HG03095 (cell line): Measurements from ENCODE around the gene CFAP77.

Experiments
- ATAC-seq: cut with Tn5 transposase; IDR thresholded peaks from one replicate; pipeline ENCODE4 v1.9.1; 2021; ENCODE audit warnings: moderate library complexity; ENCODE audit not compliant: unreplicated experiment

The CFAP77 gene

GRCh38 chr9:132514011-132514744, 104.2 kb downstream of the CFAP77 start:
- no peak for ATAC-seq

- ATAC-seq: no peak
These were observed 104.8 kb downstream of the CFAP77 start for GRCh38 chr9:132514821-132515220.

DNA sequence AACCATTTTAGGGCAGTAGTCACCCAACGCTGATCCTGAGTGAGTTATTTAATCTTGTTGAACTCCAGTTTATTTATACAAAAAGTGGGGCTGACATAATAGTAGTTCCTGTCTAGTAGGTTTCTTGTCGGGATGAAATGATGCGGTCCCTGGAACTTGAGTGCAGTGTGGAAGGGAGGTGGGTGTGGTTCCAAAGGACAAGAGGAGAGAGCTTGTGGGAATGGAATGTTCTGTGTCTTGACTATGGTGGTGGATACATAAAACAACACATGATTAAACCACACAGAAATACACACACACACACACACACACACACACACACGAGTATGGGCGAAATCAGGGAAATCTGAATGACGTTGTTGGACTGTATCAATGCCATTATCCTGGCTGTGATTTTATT, 106.3 kb downstream of the CFAP77 start:
- ATAC-seq: no peak

DNA sequence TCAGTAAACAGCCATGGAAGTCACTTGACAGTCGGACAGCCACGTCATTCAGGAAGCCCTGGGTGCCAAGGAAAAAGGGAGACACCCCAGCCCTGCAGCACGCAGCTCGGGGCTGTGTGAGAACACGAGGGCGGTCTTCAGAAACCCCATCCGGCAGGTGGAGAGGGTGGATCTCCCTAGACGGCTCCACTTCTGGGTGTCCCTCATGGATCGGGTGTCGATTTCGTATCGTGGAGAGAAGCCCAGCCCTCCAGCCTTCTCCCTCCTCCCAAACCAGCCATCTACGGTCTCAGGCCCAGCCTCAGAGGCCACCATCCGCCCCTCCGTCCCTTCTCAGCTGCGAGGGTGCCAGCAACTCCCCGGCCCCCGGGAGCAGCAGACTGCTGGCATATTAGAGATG, 106.9 kb downstream of the CFAP77 start:
- ATAC-seq: no peak

DNA sequence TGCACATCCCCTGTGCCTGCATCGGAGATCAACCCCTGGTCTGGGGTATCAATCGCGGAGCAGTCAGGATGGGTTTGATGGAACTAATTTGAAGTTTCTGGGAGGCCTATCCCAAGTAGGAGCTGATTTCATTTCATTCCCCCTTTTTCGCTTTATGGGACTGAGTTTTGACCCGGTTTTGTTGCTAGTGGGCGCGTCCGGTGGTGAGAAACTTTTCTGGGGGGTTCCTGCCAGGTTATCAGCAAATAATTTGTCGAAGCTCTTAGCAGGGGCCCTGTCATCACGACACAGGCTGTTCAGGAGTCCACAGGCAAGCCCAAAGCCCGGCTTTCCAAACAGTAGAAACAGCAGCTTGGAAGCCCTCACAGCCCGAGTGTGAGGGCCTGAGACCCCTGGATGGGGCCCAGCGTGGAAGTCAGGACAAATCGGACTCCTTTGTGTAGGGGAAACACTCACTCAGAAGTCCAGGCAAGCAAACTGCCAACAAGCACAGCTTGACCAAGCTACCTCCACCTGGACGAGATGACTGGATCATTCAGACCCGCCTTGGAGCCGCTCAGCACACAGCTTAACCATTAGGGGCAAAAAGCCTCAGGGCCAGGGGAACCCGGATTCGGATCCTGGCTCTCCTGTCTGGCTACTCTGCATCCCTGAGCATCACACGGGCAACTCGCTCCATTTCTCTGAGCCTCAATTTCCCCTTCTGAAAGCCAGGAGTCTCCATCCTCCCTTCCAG, 108.0 kb downstream of the CFAP77 start:
- no peak for ATAC-seq

GRCh38 chr9:132518626-132519025, 108.6 kb downstream of the CFAP77 start:
- no peak for ATAC-seq

DNA sequence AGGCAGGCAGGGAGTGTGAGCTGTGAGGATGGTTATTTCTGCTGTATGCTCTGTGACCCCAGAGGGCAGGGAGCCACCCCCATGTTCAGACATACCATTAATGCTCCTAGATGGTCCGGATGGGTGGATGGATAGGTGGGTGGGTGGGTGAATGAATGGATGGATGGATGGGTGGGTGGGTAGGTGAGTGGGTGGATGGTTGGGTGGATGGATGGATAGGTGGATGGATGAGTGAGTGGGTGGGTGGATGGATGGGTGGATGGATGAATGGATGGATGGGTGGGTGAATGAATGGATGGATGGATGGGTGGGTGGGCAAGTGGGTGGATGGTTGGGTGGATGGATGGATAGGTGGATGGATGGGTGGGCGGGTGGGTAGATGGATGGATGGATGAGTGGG, 109.0 kb downstream of the CFAP77 start:
- no peak for ATAC-seq

DNA sequence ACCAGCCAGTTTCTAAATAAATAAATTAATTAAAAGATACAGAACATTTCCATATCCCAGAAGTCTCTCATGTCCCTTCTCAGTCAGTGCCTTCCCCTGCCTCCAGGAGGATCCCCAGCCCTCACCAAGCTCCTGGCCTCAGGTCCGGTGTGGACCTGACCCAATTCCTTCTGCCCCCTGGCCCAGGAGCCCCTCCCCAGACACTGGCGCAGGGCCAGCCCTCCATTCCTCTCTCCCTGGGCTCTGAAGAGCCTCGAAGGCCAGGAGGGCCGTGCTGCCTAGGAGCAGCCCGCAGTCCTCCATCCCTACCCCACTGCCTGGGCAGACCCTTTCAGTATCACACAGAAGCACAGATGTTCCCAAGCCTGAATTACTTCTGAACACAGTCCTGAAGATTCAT, 110.6 kb downstream of the CFAP77 start:
- no peak for ATAC-seq

DNA sequence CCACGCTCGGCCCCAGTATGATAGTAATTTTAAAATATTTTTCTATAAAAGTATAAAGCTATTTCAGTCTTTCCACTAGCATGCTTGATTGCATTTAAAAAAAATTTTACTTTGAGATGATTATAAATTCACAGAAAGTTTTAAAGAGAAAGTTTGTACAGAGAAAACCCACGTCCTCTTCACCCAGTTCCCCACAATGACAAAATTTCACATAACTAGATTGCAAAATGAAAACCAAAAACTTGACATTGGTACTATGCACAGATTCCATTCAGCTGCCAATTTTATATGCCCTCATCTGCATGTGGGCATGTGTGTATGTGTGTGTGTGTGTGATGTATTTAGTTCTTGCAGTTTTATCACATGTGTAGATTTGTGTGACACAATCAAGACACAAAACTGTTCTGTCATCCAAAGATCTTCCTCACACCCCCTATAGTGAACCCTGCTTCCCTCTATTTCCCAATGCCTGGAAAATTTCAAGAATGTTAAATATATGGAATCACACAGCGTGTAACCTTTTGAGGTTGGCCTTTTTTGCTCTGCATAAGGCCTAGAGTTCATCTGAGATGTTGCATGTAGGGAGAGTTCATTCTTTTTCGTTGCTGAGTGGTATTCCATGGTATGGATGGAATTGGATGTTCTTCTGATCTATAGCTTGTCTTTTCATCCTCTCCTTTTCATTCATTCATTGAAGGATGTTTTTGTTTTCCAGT, 115.5 kb downstream of the CFAP77 start:
- ATAC-seq: no peak

GRCh38 chr9:132531195-132531594, 121.2 kb downstream of the CFAP77 start:
- ATAC-seq: no peak

GRCh38 chr9:132531710-132532570, 121.9 kb downstream of the CFAP77 start:
- no peak for ATAC-seq

DNA sequence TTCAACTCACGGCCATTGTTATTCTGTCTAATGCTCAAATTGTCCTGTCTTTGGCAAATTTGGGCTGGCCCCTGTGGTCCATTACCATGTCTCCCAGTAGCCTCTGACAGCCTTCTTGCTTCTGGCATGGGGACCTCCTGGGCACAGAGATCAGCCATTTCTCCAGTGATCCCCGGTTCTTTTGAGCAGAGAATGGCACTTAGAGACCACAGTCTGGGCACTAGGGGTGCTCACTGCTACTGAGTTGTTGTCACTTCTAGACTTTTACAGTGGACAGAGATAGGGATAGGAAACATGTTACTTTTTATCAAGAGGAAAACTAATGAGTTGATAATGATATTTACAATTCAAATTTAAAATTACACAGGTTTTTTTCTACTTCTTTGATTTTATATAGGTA, 124.8 kb downstream of the CFAP77 start:
- ATAC-seq: no peak

GRCh38 chr9:132536124-132536523, 126.1 kb downstream of the CFAP77 start:
- ATAC-seq: no peak

DNA sequence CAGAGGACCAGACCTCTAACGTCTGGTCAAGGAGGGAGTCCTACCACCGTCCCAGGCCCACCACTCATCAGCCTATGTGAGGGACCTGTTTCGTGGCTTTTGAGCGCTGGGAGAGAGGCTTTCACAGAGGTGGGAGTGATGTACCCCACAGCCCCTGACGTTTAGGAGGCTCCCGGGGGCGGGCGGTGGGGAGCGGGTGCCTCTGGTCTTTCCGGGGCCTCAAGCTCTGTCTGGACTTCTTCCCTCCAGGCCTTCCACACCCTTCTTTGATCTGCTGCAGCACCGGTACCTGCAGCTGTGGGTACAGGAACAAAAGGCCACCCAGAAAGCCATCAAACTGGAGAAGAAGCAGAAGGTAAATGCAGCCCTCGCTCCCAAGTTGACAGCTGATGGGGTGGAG, 127.3 kb downstream of the CFAP77 start:
- no peak for ATAC-seq

GRCh38 chr9:132538071-132538470, 128.1 kb downstream of the CFAP77 start:
- no peak for ATAC-seq

GRCh38 chr9:132539096-132539495, 129.1 kb downstream of the CFAP77 start:
- no peak for ATAC-seq

DNA sequence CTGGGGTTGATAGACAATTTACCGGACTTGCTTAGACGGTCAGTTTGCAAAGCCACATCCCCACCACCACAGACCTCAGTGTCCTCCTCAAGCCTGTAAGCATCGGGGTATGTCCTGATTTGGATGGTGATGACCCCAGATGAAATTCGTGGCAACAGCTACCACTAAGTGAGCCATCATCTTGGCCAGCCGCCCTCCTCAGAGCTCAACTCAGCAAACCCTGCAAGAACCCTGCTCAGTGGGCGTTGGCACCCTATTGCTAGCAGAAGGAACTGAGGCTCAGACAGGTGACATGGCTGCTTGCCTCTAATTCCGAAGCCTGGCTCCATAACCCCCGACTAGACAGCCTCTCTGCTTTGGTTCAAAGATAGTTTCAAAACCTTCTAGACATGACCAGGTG, 131.0 kb downstream of the CFAP77 start:
- ATAC-seq: no peak

GRCh38 chr9:132541870-132542830, 132.1 kb downstream of the CFAP77 start:
- ATAC-seq: no peak

DNA sequence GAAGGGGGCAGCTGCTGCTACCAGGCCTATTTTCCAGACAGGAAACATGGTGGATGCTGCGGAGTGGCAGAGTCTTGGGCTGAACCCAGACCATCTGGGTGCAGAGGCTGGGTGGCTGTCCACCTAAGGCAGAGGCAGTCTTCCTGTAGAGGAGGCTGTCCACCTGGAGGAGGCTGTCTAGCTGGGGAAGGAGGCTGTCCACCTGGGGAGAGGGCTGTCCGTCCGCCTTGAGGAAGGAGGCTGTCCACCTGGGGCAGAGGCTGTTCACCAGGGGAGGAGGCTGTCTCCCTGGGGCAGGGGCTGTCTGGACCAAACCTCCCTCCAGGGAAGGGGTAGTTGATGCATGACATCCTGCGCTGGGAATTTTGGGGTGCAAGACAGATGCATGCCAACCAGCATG, 133.2 kb downstream of the CFAP77 start:
- ATAC-seq: no peak

DNA sequence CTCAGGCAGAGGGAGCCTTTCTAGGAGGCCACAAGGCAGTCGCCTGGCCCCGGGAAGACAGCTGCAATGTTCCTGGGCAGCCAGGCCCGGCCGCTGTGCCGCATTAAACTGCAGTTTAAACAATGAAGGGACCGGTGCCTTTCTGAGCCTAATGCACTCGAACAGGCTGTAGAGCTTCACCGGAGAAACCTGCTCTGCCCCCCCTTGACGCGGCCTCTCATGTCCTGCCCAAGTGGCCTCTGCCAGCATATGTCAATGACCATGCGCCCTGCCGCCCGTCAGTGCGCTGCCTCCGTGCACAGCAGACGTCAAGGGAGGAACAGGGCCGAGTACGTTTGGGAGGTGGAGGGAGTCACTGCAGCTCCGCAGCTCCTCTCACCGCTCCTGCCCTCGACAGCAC, 133.9 kb downstream of the CFAP77 start:
- no peak for ATAC-seq
